ENCODE results near the gene KCNQ5.

DNA sequence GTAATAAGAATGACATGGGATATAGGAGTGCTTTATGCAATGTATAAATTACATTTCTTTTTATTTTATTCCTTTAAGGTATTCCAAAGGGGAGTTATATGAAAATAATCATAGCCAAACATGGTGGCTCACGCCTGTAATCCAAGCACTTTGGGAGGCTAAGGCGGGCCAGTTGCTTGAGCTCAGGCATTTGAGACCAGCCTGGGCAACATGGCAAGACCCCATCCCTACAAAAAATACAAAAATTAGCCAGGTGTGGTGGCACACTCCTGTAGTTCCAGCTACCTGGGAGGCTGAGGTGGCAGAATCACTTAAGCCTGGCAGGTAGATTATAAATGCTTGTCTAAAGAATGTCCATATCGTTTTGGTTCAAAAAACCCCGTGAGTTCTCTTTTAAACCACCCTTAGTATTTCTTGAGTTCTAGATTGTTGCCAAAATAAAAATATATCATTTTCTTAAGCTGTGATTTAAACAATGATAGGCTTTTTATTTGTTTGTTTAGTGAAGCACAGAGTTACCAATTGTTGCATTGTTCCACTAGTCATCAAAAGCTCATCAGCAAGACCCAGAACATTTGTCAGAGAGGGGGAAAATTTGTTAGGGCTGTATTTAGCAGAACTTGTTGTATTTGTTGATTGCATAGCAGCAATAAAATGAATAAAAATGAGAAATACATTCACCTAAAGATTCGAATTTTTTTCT, 457.2 kb downstream of the KCNQ5 start:
- TF ChIP-seq, protein P1, sequence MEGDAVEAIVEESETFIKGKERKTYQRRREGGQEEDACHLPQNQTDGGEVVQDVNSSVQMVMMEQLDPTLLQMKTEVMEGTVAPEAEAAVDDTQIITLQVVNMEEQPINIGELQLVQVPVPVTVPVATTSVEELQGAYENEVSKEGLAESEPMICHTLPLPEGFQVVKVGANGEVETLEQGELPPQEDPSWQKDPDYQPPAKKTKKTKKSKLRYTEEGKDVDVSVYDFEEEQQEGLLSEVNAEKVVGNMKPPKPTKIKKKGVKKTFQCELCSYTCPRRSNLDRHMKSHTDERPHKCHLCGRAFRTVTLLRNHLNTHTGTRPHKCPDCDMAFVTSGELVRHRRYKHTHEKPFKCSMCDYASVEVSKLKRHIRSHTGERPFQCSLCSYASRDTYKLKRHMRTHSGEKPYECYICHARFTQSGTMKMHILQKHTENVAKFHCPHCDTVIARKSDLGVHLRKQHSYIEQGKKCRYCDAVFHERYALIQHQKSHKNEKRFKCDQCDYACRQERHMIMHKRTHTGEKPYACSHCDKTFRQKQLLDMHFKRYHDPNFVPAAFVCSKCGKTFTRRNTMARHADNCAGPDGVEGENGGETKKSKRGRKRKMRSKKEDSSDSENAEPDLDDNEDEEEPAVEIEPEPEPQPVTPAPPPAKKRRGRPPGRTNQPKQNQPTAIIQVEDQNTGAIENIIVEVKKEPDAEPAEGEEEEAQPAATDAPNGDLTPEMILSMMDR (IDR thresholded peaks at IDR 0.05; ENCODE audit: insufficient read depth, low read length, poor library complexity, severe bottlenecking) = no peak
- TF ChIP-seq EZH2phosphoT487 (conservative IDR thresholded peaks at IDR 0.05; ENCODE audit: low read length) = no peak

Measured in SU-DHL-6 (cell line).